PFSK-1 (cell line): ENCODE results near the gene BCCIP.

Experiments used
- FOXP2 ChIP-seq: optimal IDR thresholded peaks from 2 replicates; pipeline ENCODE3; 2011; ENCODE audit warnings: borderline replicate concordance, control low read depth, inconsistent platforms; ENCODE audit not compliant: insufficient read depth; ENCODE audit errors: extremely low read length, extremely low read depth
- POLR2AphosphoS5 ChIP-seq: IDR thresholded peaks from 2 replicates; pipeline ENCODE4 v1.6.1; 2012; ENCODE audit warnings: low read depth, mild to moderate bottlenecking, control low read depth, low read length, moderate library complexity
- SIN3A ChIP-seq: IDR thresholded peaks from 2 replicates; pipeline ENCODE4 v1.6.1; 2012; ENCODE audit warnings: mild to moderate bottlenecking, low read length, moderate library complexity, borderline replicate concordance; ENCODE audit not compliant: insufficient read depth
- TAF1 ChIP-seq: IDR thresholded peaks from 2 replicates; pipeline ENCODE4 v1.6.1; 2012; ENCODE audit warnings: low read length, control low read depth, borderline replicate concordance; ENCODE audit not compliant: insufficient read depth
- TF ChIP-seq, protein P1 (sequence below), 2 experiments: IDR thresholded peaks; 2 replicates each; pipeline versions ENCODE4 v1.6.1 to v1.8.0; 2011 to 2012; ENCODE audit warnings: low read depth in 2 of 2, low read length in 2 of 2, control low read depth in 1 of 2, inconsistent platforms in 1 of 2, mild to moderate bottlenecking in 1 of 2, moderate library complexity in 1 of 2; ENCODE audit not compliant: insufficient read depth in 1 of 2

BCCIP gene

DNA sequence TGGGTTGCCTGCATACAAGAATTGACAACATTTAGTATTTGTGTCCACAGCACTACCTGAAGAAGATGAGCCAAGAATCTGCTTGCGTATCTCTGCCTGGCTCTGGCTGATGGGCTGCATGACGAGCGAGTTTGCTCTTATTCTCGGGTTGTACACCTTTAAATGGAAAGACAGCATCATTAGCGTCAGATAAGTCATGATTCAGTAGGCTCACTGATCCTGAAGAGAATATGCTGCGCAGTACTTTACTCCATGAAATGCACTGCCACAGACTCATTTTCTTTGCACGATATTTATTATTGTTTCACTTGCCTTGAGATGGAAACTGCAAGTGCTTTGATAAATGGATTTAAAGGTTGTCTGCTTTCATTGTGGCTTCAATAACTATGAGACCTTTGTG, 29.1 kb downstream of the BCCIP start:
- TF ChIP-seq TAF1 = no peak
- no peak for TF ChIP-seq FOXP2
- no peak for TF ChIP-seq SIN3A
- no peak for TF ChIP-seq POLR2AphosphoS5
- TF ChIP-seq, protein P1, sequence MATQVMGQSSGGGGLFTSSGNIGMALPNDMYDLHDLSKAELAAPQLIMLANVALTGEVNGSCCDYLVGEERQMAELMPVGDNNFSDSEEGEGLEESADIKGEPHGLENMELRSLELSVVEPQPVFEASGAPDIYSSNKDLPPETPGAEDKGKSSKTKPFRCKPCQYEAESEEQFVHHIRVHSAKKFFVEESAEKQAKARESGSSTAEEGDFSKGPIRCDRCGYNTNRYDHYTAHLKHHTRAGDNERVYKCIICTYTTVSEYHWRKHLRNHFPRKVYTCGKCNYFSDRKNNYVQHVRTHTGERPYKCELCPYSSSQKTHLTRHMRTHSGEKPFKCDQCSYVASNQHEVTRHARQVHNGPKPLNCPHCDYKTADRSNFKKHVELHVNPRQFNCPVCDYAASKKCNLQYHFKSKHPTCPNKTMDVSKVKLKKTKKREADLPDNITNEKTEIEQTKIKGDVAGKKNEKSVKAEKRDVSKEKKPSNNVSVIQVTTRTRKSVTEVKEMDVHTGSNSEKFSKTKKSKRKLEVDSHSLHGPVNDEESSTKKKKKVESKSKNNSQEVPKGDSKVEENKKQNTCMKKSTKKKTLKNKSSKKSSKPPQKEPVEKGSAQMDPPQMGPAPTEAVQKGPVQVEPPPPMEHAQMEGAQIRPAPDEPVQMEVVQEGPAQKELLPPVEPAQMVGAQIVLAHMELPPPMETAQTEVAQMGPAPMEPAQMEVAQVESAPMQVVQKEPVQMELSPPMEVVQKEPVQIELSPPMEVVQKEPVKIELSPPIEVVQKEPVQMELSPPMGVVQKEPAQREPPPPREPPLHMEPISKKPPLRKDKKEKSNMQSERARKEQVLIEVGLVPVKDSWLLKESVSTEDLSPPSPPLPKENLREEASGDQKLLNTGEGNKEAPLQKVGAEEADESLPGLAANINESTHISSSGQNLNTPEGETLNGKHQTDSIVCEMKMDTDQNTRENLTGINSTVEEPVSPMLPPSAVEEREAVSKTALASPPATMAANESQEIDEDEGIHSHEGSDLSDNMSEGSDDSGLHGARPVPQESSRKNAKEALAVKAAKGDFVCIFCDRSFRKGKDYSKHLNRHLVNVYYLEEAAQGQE (IDR thresholded peaks at IDR 0.05; ENCODE audit: insufficient read depth in 1 of 2, low read depth in 2 of 2, low read length in 2 of 2) = no peak

DNA sequence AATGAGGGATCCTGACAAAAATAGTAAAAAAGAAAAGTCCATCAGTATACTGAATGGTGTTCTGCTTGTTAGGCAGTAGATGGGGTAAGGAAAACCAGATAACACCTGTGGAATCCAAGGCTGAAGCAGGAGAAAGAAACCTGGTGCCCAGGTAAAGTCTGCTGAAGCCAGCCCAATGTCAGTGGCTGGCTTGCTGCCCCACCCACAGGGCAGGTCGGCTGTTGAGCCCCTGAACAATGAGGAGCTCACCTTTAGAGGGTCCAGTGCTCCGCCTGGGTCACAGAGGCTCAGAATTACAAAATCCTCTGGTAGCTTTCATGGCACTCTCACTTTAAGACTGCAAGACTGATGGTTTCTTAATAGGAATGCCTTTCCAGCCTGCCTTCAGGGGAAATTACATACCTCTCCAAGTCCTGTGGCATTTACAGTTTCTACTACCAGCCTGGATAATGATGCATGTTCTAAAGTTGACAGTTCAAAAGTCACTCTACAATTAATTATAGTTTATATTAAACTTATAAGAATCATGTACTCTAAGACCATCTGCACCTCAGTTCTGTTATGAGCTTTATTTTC, 33.9 kb downstream of the BCCIP start:
- TF ChIP-seq FOXP2 (no peak), SIN3A (no peak), POLR2AphosphoS5 (no peak), TAF1 (no peak)
- TF ChIP-seq, protein P1 (IDR thresholded peaks at IDR 0.05; ENCODE audit: insufficient read depth in 1 of 2, low read depth in 2 of 2, low read length in 2 of 2) = no peak

DNA sequence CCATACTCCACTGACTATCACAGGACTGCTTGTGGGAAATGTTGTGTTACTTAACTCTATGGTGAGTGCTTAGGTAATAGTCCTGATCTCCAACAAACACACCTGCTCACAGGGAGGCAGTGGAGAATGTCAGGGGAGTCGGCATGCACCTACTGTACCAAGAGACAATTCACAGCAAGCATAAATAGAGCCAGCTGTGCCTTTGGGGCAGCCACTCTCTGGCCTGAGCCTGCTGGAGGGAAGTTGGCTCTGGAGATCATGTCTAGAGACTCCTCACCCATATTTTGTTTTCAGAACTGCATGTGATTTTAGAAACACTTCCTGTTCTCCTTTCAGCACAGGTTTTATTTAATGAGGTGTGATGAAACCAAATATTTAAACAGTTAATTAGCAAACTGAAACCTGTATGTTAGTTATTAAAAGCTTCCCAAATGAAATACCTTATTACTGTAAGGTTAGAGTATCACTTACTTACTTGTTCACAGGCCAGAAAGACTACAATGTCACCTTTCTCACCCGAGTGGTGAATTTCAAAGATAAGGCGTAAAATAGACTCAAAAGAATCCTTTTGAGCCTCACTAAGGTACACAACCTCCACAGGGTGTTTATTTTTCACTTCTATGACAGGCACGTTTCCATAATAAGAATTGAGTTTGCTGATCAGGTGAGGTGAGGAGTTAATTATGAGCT, 35.9 kb downstream of the BCCIP start:
- TF ChIP-seq SIN3A (no peak), FOXP2 (no peak), TAF1 (no peak), POLR2AphosphoS5 (no peak)
- TF ChIP-seq, protein P1 (IDR thresholded peaks at IDR 0.05; ENCODE audit: insufficient read depth in 1 of 2, low read depth in 2 of 2, low read length in 2 of 2) = no peak

DNA sequence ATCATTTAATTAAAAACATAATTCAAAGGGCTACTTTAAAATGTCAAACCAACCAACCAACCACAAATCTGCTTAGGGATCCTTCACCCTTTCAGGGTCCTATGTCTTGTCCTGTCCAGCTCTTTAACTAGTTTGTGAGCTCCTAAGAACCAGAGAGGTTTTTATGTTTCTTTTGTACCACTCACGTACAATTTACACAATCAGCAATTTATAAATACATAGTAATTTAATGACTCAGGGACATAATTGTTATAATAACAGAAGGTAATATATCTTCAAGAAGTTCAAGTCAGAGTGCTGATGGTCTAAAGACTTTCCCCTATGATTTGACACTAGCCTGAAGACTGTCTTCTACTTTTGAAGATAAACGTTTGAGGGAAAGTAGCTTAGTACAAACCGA, 41.8 kb downstream of the BCCIP start:
- TF ChIP-seq TAF1 = no peak
- TF ChIP-seq SIN3A = no peak
- TF ChIP-seq FOXP2 = no peak
- TF ChIP-seq, protein P1 (IDR thresholded peaks at IDR 0.05; ENCODE audit: insufficient read depth in 1 of 2, low read depth in 2 of 2, low read length in 2 of 2) = no peak
- no peak for TF ChIP-seq POLR2AphosphoS5

DNA sequence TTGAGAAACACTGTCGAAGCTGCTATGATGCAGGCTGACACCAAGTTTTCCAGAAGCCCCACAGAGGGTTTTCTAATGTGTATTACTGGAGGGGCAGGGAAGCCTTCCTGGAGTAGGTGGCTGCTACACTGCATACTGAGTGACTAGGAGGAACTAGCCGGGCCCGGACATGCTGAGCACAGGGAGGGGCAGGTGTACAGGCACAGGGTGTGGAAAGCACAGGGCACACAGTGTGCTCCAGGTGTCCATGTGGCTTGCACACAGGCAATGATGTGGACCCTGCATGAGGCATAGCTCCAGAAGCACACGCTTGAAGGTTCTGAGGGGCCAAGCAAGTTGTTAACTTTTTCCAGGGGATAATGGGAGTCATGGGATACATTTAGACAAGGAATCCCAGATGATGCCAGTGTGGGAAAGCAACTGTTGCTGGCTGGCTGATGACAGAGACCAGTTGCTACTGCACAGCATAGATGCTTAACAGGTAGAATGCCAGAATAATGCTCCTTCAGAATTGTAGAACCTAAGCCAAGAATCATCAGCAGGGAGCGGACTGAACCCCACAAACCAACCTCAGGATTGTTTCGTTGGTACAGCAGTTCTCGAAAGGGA, 43.2 kb downstream of the BCCIP start:
- TF ChIP-seq TAF1 = no peak
- TF ChIP-seq FOXP2 = no peak
- TF ChIP-seq SIN3A = no peak
- TF ChIP-seq POLR2AphosphoS5 = no peak
